Dedifferentiated amniotic fluid mesenchymal stem cell (primary cell): ENCODE results near the gene FBXO44.

Experiments
- DNase-seq: peaks from one replicate; pipeline ENCODE4 v3.0.0-alpha.2; 2016; ENCODE audit errors: extremely low spot score

Gene FBXO44

GRCh38 chr1:11708554-11709350 lies 54.1 kb downstream of the FBXO44 start:
- DNase-seq = no peak

- no peak for DNase-seq
Measured at GRCh38 chr1:11711490-11711889, 56.8 kb downstream of the FBXO44 start.

- no peak for DNase-seq
Measured at GRCh38 chr1:11712285-11712684, 57.6 kb downstream of the FBXO44 start.
